Kidney (tissue), 14 donors: Measurements from ENCODE around the gene ELAC2. TPM values are rescaled to one million over a fixed set of nuclear protein-coding genes. Genes with fewer than 3 reads are reported as not detected.

Source experiments
- DNase-seq, 5 donors: peaks; one replicate each; pipeline ENCODE4 v3.0.0-alpha.2; 2013 to 2020
- FAIRE-seq: peaks from 2 replicates; lab custom pipeline; 2012; peaks lifted over from hg19 to GRCh38; lab: Jason Lieb, UNC
- H3K27ac ChIP-seq, 2 donors: one replicate each; pipeline ENCODE4 v1.7.0; 2013; ENCODE audit warnings: low read depth in 2 of 2, low read length in 2 of 2, inconsistent platforms in 1 of 2
- H3K27me3 ChIP-seq: one replicate; pipeline ENCODE4 v1.7.1; 2013; ENCODE audit warnings: low read length, inconsistent platforms; ENCODE audit not compliant: control insufficient read depth, insufficient read depth
- H3K36me3 ChIP-seq, 3 donors: one replicate each; pipeline versions ENCODE4 v1.7.0 to v1.7.1; 2013; ENCODE audit warnings: low read length in 3 of 3, control low read depth in 1 of 3, inconsistent platforms in 1 of 3; ENCODE audit not compliant: insufficient read depth in 3 of 3, control insufficient read depth in 2 of 3
- H3K4me1 ChIP-seq, 3 donors: one replicate each; pipeline versions ENCODE4 v1.7.0 to v1.7.1; 2013; ENCODE audit warnings: low read length in 3 of 3, inconsistent platforms in 1 of 3, low read depth in 1 of 3; ENCODE audit not compliant: control insufficient read depth in 2 of 3, insufficient read depth in 2 of 3
- H3K4me3 ChIP-seq, 3 donors: one replicate each; pipeline versions ENCODE4 v1.7.0 to v1.8.1; 2013; ENCODE audit warnings: low read length in 3 of 3, control low read depth in 1 of 3, inconsistent platforms in 1 of 3
- H3K9ac ChIP-seq, 3 donors: one replicate each; pipeline versions ENCODE4 v1.7.0 to v1.7.1; 2013; ENCODE audit warnings: low read length in 3 of 3, control low read depth in 1 of 3, inconsistent platforms in 1 of 3
- H3K9me3 ChIP-seq, 3 donors: one replicate each; pipeline versions ENCODE4 v1.7.0 to v1.7.1; 2013; ENCODE audit warnings: low read length in 3 of 3, control low read depth in 1 of 3, inconsistent platforms in 1 of 3; ENCODE audit not compliant: control insufficient read depth in 2 of 3, insufficient read depth in 1 of 3
- intact Hi-C: fragments of 100-400 bp; cut with DNase I; formaldehyde crosslinking; loops from one replicate; pipeline ENCODE4 v1.11.1; 2022
- polyA plus RNA-seq: library from polyadenylated mRNA; stranded (reverse); fragments of 350-450 nt; fragmentation: Illumina TruSeq; extraction: RNeasy Lipid Tissue Mini Kit (QIAGEN cat#74804); gene quantifications from one replicate; pipeline ENCODE4 v1.2.3, GENCODE V29; 2014; ENCODE audit warnings: low read depth, low replicate concordance; ENCODE audit not compliant: insufficient read depth
- total RNA-seq: library from RNA; stranded (reverse); fragmentation: NEBNext Ultra II Directional; extraction: Animal tissue kit (Norgen Biotek cat#: 25700); gene quantifications from one replicate; pipeline ENCODE4 v1.2.1, GENCODE V29; 2021
- TF ChIP-seq, protein P1 (sequence below): IDR thresholded peaks from 3 replicates; pipeline ENCODE4 v1.5.1; 2012; ENCODE audit warnings: mild to moderate bottlenecking, moderate library complexity, borderline replicate concordance; ENCODE audit not compliant: insufficient read depth; ENCODE audit errors: extremely low read depth
- donor health status: control.
- donor health status: control.
- donor health status: control.
- donor health status: control.
- donor health status: control.
- donor health status: DM: yes; HTN: yes; CAD: no.
- donor health status: Normal renal cell carcinoma (clear cell type).

The ELAC2 gene
- total and polyA plus RNA-seq, 2 donors from 2014 or later = 29.7 to 57.4 TPM

DNA sequence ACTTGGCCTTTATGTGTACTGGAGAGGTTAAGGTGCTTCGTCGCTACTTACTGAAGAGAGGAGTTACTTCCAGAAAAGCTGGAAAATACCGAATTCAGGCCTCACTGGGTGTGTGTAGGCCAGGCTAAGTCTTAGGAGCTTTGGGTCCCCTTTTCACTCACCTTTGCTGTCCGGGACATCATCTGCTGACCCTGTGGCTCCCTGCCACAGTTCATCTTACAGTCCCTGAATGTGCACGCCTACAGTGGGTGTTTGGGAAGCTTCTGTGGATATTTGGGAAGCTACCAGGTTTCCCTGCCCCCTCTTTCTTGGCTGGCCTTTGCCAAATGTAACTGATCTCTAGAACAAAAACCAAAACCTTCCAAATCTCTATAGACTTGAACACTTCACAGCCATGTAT, 51.4 kb downstream of the ELAC2 start:
- FAIRE-seq = no peak
- H3K36me3 ChIP-seq = no peaks in the 10 kb centered on the region
- H3K27me3 ChIP-seq = no peaks in the 10 kb centered on the region
- no peak overlapping the region for H3K27ac ChIP-seq
- H3K4me1 ChIP-seq = no peaks in the 10 kb centered on the region
- TF ChIP-seq, protein P1, sequence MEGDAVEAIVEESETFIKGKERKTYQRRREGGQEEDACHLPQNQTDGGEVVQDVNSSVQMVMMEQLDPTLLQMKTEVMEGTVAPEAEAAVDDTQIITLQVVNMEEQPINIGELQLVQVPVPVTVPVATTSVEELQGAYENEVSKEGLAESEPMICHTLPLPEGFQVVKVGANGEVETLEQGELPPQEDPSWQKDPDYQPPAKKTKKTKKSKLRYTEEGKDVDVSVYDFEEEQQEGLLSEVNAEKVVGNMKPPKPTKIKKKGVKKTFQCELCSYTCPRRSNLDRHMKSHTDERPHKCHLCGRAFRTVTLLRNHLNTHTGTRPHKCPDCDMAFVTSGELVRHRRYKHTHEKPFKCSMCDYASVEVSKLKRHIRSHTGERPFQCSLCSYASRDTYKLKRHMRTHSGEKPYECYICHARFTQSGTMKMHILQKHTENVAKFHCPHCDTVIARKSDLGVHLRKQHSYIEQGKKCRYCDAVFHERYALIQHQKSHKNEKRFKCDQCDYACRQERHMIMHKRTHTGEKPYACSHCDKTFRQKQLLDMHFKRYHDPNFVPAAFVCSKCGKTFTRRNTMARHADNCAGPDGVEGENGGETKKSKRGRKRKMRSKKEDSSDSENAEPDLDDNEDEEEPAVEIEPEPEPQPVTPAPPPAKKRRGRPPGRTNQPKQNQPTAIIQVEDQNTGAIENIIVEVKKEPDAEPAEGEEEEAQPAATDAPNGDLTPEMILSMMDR = no peak
- H3K9ac ChIP-seq = no peak overlapping the region
- intact Hi-C loops = no loop called here
- H3K4me3 ChIP-seq = no peak overlapping the region
- DNase-seq = no peak
- H3K9me3 ChIP-seq = no peaks in the 10 kb centered on the region

DNA sequence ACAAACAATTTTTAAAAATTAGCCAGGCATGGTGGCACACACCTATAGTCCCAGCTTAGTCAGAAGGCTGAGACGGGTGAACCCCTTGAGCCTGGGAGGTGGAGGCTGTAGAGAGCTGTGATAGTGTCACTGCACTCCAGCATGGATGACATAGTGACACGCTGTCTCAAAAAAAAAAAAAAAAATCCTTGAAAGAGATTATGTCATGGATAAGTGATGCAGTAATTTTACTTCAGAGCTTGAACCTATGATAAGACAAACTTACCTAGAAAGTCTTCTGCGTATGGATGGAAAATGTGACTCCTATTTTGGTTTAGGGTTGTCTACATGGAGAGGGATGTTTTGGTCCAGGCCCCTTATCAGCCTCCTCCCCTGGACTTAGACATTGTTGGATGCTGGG, 51.8 kb downstream of the ELAC2 start:
- H3K4me3 ChIP-seq = no peak overlapping the region
- FAIRE-seq (no peak), DNase-seq (no peak)
- H3K27me3 ChIP-seq = no peaks in the 10 kb centered on the region
- intact Hi-C loops = no loop called here
- no peaks in the 10 kb centered on the region for H3K4me1 ChIP-seq
- H3K36me3 ChIP-seq = no peaks in the 10 kb centered on the region
- H3K27ac ChIP-seq = no peak overlapping the region
- TF ChIP-seq, protein P1 = no peak
- no peak overlapping the region for H3K9ac ChIP-seq
- H3K9me3 ChIP-seq = no peaks in the 10 kb centered on the region

DNA sequence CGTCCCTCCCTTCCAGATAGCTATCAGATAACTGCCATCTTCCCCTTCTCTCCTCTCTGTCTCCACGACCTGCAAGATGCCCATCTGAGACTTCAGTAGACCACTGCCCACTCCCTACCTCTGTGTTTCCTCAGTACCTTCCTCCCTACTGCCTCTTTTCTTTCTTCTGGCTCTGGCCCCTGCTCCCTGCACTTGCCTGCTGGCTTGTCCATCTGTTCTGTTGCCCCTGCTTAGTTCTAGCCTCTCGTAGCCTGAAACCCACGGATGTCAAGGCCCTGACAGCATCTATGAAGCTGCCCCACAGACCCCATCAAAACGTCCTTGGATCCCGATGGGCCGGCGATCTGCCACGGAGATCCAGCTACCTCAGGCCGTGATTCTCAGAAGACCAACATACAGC, 53.0 kb downstream of the ELAC2 start:
- TF ChIP-seq, protein P1 = no peak
- Histone ChIP-seq H3K4me3 (no peak overlapping the region), H3K27me3 (no peaks in the 10 kb centered on the region), H3K9me3 (no peaks in the 10 kb centered on the region), H3K27ac (no peak overlapping the region), H3K9ac (no peak overlapping the region), H3K4me1 (no peaks in the 10 kb centered on the region), H3K36me3 (no peaks in the 10 kb centered on the region)
- DNase-seq = no peak
- intact Hi-C loops = no loop called here
- FAIRE-seq = no peak

DNA sequence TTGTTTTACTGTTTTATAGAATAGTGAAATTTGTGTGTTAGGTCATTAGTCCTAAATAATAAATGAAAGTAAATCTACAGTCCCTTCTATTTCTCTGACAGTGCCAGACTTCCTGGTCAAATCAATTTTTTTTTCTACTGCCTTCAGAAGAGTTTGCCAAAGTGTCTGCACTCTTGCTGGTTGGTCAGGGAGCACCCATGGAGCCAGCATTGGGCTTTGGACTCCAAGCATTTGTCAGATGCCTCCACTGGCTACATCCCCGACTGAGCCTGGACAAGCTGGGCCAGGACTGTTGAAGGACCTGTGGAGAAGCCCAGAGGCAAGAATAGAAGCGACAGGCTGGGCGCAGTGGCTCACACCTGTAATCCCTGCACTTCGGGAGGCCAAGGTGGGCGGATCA, 53.7 kb downstream of the ELAC2 start:
- Histone ChIP-seq H3K27ac (no peak overlapping the region), H3K4me1 (no peaks in the 10 kb centered on the region), H3K27me3 (no peaks in the 10 kb centered on the region), H3K4me3 (no peak overlapping the region), H3K9ac (no peak overlapping the region), H3K36me3 (no peaks in the 10 kb centered on the region), H3K9me3 (no peaks in the 10 kb centered on the region)
- intact Hi-C loops = no loop called here
- DNase-seq = no peak
- no peak for FAIRE-seq
- TF ChIP-seq, protein P1 = no peak
